Mucosa of descending colon (tissue), 3 donors: ENCODE results near the gene HDAC7. TPM values are rescaled to one million over a fixed set of nuclear protein-coding genes. Genes with fewer than 3 reads are reported as not detected.

Experiments used
- ATAC-seq: fragments of 200-7000 bp; cut with Tn5 transposase; one replicate; pipeline ENCODE4 v1.9.1; 2020; ENCODE audit warnings: mild to moderate bottlenecking, moderate library complexity
- DNase-seq, 3 donors: peaks; one replicate each; pipeline ENCODE4 v3.0.0-alpha.2; 2020
- H3K36me3 ChIP-seq: fragments of 200-600 bp; one replicate; pipeline ENCODE4 v1.8.0; 2021; ENCODE audit warnings: low read depth, mild to moderate bottlenecking
- H3K4me1 ChIP-seq: fragments of 200-600 bp; one replicate; pipeline ENCODE4 v1.8.0; 2021; ENCODE audit warnings: low read depth, mild to moderate bottlenecking
- H3K4me3 ChIP-seq: fragments of 200-600 bp; one replicate; pipeline ENCODE4 v1.8.0; 2021; ENCODE audit warnings: mild to moderate bottlenecking
- H3K9me3 ChIP-seq: fragments of 200-600 bp; one replicate; pipeline ENCODE4 v1.8.0; 2021; ENCODE audit warnings: mild to moderate bottlenecking
- CTCF ChIP-seq: fragments of 200-600 bp; IDR thresholded peaks from one replicate; pipeline ENCODE4 v1.8.0; 2022; ENCODE audit warnings: antibody characterized with exemption, mild to moderate bottlenecking
- intact Hi-C, 2 donors: fragments of 100-400 bp; cut with DNase I in 1 of 2; cut with micrococcal nuclease in 1 of 2; formaldehyde crosslinking; loops; one replicate each; pipeline versions ENCODE4 v1.11.0 to v1.11.1; 2022; cut with DNase I, micrococcal nuclease
- total RNA-seq, 3 donors: library from RNA; stranded (reverse); fragmentation: NEBNext Ultra II Directional in 2 of 3; extraction: Animal tissue kit (Norgen Biotek cat#: 25700) in 2 of 3; gene quantifications; one replicate each; pipeline versions ENCODE4 v1.2.1 to v1.2.4, GENCODE V29; 2021 to 2023
- donor health status: DM: no; HTN: no; CAD: no; lungs with moderate emphysema.
- donor health status: DM: no; HTN: no; CAD: no.
- donor health status: DM: no; HTN: yes; CAD: no.

Gene HDAC7
- total RNA-seq, 3 donors from 2014 or later: 19.5 to 67.4 (median 33.2) TPM

- Histone ChIP-seq H3K9me3 (no peaks in the 10 kb centered on the region), H3K4me3 (no peak overlapping the region), H3K36me3 (no peaks in the 10 kb centered on the region), H3K4me1 (no peaks in the 10 kb centered on the region)
- DNase-seq (peak in 1 of 3 donors; percentile 36), ATAC-seq (no peak)
- no peak for TF ChIP-seq CTCF
- intact Hi-C loops: no loop called here
Measured at GRCh38 chr12:47791351-47791746, 28.4 kb downstream of the HDAC7 start.

GRCh38 chr12:47790676-47791350, 28.9 kb downstream of the HDAC7 start:
- ATAC-seq (no peak), DNase-seq (peak in 1 of 3 donors; percentile 34)
- no peaks in the 10 kb centered on the region for H3K36me3 ChIP-seq
- TF ChIP-seq CTCF: no peak
- H3K4me1 ChIP-seq: no peaks in the 10 kb centered on the region
- intact Hi-C loops: no loop called here
- H3K4me3 ChIP-seq: no peak overlapping the region
- H3K9me3 ChIP-seq: no peaks in the 10 kb centered on the region

- no peak for ATAC-seq
- TF ChIP-seq CTCF: no peak
Measured at GRCh38 chr12:47789712-47790489, 29.8 kb downstream of the HDAC7 start.

GRCh38 chr12:47789141-47789540, 30.6 kb downstream of the HDAC7 start:
- no peaks in the 10 kb centered on the region for H3K4me1 ChIP-seq
- H3K4me3 ChIP-seq: no peak overlapping the region
- ATAC-seq: no peak
- intact Hi-C loops: loop anchor here in 1 of 2 donors (5.0 kb wide), 1 partner anchor 48 kb away; no protein-coding TSS in a partner anchor
- no peaks in the 10 kb centered on the region for H3K9me3 ChIP-seq
- peak in 1 of 3 donors; percentile 12 for DNase-seq
- no peak for TF ChIP-seq CTCF
- no peaks in the 10 kb centered on the region for H3K36me3 ChIP-seq

More at GRCh38 chr12:47789712-47790489, 29.8 kb downstream of the HDAC7 start:
- intact Hi-C loops: loop anchor here in 1 of 2 donors (5.0 kb wide), 1 partner anchor 47 kb away; no protein-coding TSS in a partner anchor
- Histone ChIP-seq H3K4me1 (no peaks in the 10 kb centered on the region), H3K9me3 (no peaks in the 10 kb centered on the region), H3K36me3 (no peaks in the 10 kb centered on the region), H3K4me3 (no peak overlapping the region)
- DNase-seq: peak in 1 of 3 donors; percentile 34

GRCh38 chr12:47787596-47788319, 31.9 kb downstream of the HDAC7 start:
- TF ChIP-seq CTCF: no peak
- ATAC-seq: no peak
- no peak overlapping the region for H3K4me3 ChIP-seq
- no peaks in the 10 kb centered on the region for H3K36me3 ChIP-seq
- DNase-seq: peak in 1 of 3 donors; percentile 40
- no peaks in the 10 kb centered on the region for H3K9me3 ChIP-seq
- H3K4me1 ChIP-seq: no peaks in the 10 kb centered on the region
- intact Hi-C loops: loop anchor here in 1 of 2 donors (5.0 kb wide), 1 partner anchor 50 kb away; no protein-coding TSS in a partner anchor
